ENCODE data around the gene WWOX. TPM values are rescaled to one million over a fixed set of nuclear protein-coding genes. Genes with fewer than 3 reads are reported as not detected.

The WWOX gene
- total RNA-seq, 1 donor from 2014 or later, result 15.8 TPM

DNA sequence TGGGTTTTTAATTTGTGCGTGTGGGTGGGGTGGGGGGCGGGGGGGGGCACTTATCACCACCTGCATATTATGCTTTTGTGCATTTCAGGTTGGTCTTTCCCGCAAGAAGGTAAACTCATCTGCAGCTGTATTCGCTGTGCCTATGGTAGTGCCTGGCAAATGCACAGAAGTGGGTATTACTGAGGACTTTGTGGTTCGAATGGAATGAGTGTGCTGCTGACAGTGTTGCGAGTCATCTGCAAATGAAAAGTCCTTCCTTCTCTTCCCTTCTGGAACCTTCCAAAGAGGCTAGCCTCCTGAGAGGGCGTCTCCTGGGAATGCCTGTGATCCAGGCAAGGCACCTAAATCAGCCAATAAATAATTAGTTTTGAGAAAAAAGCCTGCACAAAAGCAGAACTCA lies 968.1 kb downstream of the WWOX start:
- no peak for DNase-seq (ENCODE audit: low spot score)

DNA sequence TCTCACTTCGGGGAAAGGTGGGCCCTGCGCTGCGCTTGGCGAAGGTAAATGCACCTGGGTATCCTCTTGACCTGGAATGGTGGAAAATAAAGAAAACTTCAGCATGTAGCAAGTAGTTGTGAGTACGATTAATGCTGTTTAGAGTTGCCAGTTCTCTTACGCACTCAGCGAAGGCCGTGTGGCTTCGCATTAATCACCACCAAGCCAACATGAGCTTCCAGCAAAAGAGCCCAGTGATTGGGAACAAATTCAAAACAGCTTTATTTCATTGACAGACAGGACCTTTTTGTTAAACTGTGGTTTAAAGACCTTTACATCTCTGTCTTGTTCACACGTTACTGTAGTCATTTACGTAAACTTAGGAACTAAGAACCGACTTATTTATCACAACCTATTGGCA lies 969.7 kb downstream of the WWOX start:
- no peak for DNase-seq (ENCODE audit: low spot score)

DNA sequence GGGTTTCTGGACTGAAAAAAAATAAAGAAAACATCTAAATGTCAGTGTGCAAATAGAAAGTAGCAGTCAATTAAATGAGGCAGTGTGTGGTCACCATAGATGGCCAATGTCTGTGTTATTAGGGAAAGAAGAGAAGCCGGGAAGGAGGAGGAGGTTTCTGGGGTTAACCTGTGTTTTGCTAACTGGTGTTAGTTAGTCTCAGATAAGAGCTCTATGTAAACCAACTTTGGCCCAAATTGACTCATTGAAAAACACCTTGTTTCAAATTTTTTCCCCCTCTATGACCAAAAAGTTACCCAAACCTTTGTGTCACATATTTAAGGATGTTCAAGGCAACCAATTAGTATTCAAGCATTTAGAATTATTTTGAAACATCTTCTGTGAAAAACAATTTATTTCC lies 970.2 kb downstream of the WWOX start:
- DNase-seq (ENCODE audit: low spot score), result no peak

DNA sequence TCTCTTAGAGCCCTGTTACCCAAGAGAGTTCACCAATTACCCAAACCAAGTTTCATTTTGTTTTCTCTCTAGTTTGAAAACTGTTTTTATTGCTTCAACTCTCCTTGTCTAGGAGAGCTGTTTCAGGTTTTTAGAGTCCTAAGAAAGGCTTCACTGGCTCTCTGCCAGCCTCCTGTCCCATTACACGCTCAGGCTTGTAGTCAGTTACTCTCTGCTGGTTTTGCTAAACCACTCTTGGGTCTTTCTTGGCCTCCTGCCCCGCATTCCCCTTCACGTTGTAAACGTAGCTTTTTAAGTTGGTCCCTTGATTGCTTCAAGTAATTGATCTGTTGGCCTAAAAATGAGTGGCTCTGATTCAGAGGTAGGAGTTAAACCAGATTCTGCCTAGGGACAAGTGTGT lies 972.0 kb downstream of the WWOX start:
- no peak for DNase-seq (ENCODE audit: low spot score)

DNA sequence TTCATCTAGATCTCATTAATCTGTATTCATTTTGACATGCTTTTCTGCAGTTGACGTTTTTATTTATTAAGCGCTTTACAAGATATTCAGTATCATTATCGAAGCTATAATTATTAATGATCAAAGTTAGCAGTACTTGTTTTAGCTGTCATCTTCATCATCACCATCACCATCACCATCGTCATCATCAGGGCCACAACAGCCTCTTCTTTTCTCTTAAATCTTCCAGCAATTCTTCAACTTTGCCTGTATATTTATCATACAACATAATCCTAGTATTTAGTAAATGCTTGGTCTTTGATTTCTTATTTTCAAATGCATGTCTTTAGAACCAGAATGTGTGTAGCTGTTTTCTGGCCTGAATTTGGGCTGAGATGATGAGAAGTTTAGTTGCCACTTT lies 973.1 kb downstream of the WWOX start:
- DNase-seq (ENCODE audit: low spot score), result no peak

DNA sequence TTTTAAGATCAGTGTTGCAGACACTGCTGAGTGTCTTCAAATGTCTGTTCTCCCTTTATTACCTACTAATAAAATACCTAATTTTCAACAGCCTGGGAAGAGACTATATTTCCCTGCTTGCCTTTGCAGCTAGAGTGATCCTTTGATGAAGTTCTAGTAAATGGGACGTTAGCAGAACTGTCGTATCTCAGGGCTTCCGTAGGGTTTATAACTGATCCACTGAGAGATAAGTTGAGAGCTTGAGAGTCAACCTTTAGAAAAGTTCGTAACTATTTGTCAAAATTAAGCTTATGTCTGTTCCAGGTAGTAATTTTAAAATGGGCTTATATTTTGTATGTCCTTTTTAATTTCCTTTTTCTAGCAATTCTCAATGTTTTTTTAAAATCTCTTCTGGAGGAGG lies 974.1 kb downstream of the WWOX start:
- DNase-seq (ENCODE audit: low spot score), result no peak

DNA sequence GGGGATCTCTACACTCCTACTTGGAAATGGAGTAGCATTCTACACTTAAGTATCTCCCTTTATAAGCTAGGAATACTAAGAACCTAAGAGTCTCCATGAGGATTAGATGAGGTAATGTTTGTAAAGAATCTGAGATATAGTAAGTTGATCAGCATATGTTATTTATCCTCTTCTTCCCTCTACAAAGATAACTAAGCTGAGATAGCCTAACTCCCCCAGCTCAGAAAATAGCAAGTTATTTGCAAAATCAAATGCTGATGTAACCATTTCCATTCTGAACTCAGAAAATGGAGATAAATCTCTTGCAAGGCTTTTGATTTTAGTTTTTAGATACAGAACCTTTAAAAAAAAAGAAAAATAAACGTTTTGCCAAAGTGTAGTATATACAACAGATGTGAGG lies 975.1 kb downstream of the WWOX start:
- no peak for DNase-seq (ENCODE audit: low spot score)

DNA sequence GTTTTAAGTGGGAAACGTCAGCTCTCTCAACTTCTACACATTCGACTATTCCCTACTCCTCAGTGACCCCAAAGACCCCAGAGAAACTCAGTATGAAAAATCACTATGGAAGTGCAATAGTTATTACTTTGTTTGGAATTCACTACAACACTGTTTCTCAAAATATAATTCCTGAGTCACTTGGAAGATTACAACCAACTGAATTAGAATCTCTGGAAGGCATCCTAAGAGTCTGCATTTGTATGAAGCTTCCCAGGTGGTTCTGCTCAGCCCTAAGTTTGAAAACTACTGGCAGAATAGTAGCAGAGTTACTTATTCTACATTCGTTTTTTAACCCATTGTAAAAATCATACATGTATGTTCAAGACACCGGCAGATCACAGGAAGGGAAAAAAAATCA lies 975.5 kb downstream of the WWOX start:
- DNase-seq (ENCODE audit: low spot score), result no peak

DNA sequence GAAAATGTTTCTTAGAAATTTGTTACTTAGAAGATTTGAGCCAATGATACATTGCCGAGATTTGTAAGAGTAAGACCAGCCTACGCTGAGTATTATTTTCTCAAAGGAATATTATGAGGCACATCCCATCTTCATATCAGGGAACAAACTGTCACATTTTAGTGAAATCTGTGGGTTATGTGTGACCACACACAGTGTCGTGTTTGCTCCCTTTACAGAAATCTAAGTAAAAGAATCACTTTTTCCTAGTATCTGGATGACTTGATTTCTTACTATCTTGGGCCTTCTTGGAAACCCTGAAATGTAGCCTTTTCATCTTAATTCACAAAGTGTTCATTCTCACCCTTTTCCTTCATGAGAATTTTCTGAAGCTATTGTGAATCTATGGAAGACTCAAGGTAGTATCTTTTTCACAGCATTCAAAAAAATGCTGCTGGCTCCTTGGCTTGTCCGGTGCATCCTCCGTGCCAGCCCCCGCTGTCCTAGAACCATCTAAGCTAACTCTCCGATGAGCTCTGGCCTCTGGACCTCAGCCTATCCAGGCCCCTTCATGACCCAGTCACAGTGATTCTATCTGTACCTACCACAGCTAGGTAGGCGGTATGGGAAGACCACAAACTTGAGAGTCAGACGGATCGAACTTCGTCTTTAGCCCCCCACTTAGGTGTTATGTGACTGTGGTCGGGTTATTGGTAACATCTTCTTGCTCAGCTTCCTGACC lies 976.8 kb downstream of the WWOX start:
- no peak for DNase-seq (ENCODE audit: low spot score)

DNA sequence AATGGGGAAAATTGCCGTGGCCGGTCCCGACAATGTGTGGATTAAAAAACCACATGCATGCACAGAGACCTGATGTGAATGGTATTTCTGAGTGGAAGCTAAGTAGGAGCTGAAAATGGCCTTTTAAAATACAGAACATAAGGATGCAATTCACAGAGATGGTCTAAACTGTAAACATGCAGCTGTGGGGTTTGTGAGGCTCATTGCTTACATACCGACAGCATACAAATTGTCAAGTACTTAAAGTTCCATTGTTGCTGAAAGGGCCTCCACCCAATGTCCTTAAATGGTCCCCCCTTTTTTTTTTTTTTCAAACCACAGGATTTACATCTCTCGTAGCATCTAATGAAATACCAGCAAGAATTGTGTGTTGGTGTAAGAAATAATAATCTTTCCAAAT lies 977.9 kb downstream of the WWOX start:
- DNase-seq (ENCODE audit: low spot score), result no peak

DNA sequence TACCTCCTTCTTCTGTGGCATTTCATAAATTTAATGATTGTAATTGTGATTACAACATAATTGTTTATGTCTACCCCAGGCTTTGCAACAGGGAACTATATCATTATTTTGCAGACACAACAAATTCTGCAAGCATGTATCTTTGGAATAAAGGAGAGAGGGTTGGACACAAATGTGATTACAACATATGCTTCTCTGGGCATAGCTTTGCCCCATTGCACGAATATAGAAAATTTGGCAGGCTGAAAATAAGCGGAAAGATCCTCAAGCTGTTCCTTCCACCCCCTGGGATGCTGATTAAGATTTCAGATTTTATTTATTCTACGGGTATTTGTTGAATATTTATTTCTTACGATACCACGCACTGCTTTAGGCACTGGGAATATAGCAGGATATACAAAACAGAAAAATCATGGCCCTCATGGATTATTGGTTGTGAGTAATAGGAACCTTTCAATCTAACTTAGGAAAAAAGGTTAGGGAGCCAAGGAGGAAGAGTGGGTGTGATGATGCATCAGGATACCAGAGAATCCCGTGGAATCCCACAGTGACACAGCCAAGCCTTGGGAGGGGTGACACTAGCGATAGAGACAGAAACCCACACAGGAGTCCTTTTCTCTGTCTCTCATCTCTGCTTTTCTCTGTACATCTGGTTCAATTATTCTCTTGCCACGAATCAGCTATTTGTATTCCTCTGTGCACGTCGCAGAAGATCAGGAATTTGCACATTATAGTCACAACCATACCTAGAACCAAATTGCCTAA lies 980.4 kb downstream of the WWOX start:
- no peak for DNase-seq (ENCODE audit: low spot score)

DNA sequence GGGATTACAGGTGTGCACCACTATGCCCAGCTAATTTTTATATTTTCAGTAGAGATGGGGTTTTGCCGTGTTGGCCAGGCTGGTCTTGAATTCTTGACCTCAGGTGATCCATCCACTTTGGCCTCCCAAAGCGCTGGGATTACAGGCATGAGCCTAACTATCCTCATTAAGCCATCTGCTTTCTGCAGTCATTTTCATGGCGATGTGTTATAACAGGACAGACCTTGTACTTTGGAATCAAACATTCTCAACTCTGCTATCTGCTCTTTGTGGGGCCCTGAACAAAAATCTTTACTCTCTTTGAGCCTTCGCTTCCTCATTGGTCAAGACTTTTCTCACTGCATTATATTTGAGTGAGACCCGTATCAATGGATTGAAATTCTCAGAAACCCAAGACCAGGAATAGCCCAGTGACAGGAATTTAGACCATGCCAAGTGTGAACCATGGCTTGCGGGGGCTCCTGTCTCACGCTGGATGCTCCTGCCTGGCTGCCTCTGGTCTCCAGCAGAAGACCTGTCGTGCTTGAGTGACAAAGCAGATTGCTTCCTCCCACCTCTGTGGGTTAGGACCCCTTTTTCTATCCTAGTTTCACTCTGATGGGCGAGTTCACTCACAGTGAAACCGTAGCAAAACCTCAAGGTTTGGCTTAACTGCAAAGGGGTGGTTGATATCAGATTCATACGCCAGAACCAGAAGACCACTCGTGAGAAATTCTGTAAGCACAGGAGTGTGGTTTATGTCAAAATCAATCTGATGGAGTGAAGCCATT lies 982.0 kb downstream of the WWOX start:
- DNase-seq (ENCODE audit: low spot score), result no peak

DNA sequence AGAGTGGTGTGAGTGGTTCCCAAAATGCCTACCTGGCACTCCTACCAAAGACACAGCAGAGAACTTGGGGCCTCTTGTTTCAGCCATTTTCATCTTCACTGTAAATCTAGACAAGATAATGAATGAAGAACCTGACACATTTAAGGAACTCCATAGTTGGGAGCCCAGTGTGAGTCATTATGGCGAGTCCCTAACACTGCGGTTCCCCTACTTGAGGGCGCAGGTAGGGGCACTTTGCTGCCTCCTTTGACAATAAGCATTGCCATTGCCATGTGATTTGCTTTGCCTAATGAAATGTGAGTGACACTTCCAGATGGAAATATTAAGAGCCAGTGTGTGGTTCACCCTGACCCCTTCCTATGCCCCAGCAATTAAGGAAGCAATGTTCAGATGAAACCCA lies 983.5 kb downstream of the WWOX start:
- no peak for DNase-seq (ENCODE audit: low spot score)

DNA sequence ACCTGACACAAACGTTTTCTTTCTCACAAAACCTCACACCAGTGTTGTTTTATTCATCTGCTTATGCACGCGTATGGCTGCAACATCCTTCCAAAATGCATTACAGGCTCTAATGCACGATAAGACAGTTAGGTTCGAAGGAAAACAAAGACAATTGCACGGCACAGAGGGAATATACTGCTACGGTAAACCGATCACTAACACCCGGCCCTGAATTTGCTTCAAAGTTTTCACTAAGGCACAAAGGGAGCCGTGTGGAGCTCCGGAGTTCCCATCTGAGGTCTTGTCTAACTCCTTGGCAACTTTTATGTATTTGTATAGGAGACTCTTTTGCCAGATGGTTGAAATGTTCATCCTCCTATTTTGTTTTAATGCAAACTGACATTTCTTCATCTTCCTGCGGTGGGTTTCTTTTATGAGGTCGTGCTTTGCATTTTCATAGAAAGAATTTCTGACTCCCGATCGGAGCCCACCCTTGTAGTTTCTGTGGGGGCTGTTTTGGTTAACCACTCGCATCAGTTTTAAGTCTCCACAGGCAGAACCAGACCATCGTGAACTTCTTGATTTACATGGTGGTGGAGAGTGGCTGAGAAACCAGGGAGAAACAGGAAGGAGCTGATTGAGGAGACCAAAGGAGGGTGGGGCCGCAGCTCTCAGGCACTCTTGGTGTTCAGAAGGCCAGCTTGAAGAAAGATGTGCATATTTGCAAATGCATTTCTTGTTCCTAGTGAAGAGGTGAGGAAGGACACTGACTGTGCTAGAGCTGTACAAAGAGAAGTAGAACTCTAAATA lies 984.2 kb downstream of the WWOX start:
- no peak for DNase-seq (ENCODE audit: low spot score)

DNA sequence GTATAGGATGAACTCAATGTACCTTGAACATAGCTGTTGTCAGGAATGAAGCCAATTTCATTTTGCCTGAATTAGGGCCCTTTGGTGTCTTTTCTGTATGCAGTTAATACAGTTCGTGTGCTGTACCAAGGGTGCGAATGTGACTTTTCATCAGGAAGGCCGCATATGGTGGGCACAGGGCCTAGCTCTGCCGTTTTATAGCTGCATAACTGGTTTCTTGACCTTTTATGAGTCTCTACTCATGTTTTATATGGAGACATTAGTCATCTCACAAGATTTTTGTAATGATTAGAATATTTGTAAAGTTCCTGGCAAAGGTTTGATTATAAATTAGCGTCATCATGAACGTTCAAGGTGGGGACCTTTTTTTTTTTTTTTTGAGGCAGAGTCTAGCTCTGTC lies 989.5 kb downstream of the WWOX start:
- no peak for DNase-seq (ENCODE audit: low spot score)

DNA sequence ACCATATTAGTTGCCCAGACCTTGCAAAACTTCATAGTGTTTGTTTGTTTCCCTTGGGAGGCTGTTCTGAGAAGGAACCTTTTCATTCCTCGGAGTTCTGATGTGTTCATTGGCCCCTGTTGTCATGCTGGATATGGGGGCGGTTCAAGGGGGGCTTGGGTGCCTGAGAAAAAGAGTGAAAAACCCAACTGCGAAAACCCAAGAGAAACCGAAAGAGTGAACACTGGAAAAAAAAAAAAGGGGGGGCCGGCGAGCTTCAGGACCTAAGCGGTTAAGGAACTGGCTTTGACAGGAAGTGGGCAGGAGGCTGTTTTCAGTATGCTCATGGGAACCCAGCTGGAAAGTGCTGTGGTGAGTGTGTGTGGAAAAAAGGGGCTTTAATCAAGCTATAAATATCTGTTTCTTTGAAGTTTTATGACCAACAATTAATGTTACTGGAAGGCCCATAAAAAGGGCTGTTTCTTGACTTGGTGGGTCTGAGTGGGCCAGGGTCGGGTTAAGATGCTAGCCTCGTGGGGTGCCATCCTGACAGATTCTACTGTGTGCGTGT lies 990.4 kb downstream of the WWOX start:
- DNase-seq (ENCODE audit: low spot score), result no peak

DNA sequence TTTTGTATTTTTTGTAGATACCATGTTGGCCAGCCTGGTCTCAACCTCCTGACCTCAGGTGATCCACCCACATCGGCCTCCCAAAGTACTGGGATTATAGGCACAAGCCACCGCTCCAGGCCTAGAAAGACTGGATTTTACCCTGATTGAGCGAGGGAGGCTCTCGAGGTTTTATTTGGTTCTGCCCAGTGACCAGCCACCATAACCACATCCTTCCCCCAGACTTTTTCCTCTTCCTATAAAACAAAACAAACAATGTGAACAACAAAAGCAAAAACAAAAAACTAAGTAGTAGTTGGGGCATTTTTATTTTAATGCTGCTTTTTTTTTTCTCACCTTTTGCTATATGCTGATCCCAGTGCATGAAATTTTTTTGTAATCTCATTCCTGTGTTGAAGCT lies 991.5 kb downstream of the WWOX start:
- no peak for DNase-seq (ENCODE audit: low spot score)

DNA sequence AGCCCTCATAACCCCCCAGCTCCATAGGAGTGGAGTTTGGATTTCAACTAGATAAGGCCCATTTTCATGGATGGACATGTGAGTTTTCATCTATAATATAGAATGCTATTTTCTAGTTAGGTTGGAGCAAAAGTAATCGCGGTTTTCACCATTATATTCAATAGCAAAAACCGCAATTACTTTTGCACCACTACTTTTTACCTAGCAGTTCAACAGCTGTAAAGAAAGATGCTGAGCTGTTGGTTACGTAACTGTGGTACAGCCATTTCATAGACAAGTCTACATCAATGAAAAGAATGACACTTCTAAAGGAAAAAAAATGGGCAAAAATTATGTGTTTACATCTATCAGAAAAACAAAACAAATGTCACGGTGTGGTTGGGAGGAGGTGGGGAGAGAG lies 993.4 kb downstream of the WWOX start:
- DNase-seq (ENCODE audit: low spot score), result no peak

DNA sequence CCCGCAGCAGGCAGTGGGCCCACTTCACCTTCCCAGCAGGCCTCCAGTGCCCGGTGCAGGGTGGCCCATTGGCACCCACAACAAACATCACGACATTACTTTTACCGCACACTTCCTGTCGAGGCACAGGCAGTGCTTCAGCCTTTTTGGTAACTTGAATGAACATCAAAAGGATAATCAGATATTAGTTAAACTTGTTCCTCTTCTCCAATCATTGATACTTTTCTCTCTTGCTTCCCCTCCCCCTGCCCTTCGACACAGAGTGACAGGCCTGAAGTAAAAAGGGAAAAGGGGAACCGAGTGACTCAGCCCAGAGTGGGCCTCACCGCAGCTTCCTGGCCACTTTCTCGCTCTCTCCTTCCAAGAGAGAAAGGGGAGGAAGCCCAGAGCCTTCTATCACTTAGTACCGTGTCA lies 994.1 kb downstream of the WWOX start:
- no peak for DNase-seq (ENCODE audit: low spot score)

DNA sequence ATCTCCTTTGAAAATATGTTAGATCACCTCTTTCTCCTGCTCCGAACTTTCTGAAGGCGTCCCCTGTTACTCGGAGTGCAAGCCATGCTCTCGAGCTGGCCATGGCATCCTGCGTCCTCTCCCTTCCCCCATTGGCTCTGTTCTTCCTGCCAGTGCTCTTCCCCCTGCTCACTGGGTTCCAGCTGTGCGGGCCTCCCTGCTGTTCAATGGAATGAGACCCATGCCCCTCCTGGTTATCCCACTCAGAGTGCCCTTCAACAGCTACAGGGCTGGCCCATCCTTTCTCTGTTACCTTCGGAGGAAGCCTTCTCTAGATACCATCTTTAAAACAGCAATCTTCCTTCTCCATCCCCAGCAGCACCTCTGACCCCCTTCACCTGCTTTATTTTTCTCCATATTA lies 996.8 kb downstream of the WWOX start:
- no peak for DNase-seq (ENCODE audit: low spot score)

DNA sequence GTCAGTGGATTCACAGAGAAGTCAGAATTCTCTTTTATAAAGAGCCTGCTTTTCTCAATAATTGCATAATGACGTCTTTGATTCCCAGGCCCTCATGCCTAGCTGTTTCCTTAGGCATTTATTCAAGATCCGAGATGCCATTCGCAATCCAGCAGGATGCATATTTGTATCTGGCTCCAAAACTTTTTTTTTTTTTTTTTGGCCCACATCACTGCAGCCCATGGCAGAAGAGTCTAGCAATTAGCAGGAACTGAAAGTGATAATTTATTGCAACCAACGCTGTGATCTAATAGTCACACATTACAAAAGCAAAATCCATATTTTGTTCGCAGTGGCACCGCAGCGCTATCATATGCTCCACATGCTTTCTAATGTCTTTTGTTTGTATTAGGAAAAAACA lies 997.7 kb downstream of the WWOX start:
- no peak for DNase-seq (ENCODE audit: low spot score)

All from mesenteric fat pad (tissue), 1 donor.